CD4-positive, alpha-beta T cell treated with Interleukin-2 at 100 ng/mL for 4 hours (primary cell): Measurements from ENCODE around the gene RBM22.

Experiments used
- DNase-seq: peaks from one replicate; pipeline ENCODE4 v3.0.0-alpha.2; 2020; ENCODE audit warnings: low spot score

The RBM22 gene

DNA sequence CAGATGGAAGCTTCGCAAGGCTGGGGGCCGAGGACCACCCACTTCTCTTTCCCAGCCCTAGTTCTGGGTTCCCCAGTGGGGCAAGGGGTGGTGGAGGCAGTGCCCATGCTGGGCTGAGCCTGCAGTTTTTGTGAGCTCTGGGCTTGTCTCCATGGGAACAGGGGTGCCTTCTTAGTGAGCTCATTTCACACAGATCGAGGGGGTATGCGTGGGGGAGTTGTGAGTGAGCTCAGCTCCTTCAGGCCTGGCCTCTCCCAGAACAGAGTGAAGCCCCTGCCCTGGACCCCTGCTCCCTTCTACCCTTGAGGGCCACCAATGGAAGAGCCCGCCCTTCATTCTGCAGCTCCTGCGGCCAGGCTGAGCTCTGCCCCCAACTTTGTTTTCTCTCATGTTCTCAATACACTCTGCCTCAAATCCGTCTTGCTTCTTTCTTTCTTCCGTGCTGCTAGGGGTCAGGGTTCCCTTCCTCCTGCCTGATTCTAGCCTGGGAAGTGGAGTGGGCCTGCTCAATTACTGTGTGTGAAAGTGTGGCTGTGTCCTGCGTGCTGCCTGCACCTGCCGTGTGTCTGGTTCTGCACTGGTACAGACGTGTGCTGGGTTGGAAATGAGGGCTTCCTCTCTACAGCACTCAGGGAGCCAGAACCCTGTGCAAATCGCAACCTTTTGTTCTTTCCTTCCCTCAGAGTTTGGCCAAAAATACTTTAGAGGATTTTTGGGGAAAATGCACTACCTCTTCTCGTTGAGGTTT lies 48.8 kb downstream of the RBM22 start:
- DNase-seq = no peak

GRCh38 chr5:150651382-150651781 lies 49.5 kb downstream of the RBM22 start:
- DNase-seq = no peak

DNA sequence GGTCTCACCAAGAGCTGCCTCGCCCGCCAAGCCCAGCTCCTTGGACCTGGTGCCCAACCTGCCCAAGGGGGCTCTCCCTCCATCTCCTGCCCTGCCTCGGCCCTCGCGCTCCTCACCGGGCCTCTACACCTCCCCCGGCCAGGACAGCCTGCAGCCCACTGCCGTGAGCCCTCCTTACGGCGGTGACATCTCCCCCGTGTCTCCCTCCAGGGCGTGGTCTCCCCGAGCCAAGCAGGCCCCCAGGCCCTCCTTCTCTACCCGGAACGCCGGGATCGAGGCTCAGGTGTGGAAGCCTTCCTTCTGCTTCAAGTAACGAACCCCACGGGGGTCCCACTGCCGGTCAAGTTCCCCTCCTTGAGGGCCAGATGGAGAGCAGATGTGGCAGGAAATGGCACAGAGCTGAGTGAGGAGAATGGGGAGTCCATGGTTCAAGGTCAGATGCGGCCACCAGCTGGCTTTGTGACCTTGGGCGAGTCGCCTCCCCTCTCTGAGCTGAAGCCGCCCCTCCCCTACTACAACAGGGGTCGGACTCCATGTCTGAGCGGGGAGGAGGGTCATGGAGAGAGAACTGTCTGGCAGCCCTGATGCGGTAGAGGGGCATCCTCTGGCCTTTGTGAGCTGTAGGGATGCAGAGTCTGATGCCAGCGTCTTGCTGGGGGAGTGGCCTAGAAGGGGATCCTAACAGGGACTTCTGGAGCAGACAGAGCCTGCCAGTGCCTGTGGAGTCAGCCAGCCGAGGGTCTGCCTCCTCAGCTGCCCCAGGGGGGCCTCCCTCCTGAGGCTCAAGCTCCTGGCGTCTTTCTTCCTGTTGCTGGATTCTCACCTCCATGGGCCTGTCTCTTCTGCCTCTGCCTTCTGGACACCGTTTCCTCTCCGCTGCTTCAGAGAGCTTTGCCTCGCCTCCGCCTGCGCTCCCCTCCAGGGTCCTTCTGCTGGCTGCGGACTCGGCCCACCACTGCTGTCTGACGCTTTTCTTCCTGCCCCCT lies 50.5 kb downstream of the RBM22 start:
- DNase-seq = no peak

GRCh38 chr5:150649108-150650020 lies 51.5 kb downstream of the RBM22 start:
- no peak for DNase-seq

DNA sequence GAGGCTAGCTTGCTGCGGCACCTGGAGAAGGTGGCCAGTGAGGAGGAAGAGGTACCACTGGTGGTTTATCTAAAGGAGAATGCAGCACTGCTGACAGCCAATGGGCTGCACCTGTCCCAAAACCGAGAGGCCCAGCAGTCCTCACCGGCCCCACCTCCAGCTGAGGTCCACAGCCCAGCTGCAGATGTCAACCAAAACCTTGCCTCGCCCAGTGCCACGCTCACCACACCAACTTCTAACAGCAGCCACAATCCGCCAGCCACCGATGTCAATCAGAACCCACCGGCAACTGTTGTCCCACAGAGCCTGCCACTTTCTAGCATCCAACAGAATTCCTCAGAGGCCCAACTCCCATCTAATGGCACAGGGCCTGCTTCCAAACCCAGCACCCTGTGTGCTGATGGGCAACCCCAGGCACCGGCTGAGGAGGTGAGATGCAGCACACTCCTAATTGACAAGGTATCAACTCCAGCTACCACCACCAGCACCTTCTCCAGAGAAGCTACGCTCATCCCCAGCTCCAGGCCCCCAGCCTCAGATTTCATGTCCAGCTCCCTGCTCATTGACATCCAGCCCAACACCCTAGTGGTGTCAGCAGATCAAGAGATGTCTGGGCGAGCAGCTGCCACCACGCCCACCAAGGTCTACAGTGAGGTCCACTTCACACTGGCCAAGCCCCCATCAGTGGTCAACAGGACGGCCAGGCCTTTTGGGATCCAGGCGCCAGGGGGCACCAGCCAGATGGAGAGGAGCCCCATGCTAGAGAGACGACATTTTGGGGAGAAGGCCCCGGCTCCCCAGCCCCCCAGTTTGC lies 52.4 kb downstream of the RBM22 start:
- no peak for DNase-seq

DNA sequence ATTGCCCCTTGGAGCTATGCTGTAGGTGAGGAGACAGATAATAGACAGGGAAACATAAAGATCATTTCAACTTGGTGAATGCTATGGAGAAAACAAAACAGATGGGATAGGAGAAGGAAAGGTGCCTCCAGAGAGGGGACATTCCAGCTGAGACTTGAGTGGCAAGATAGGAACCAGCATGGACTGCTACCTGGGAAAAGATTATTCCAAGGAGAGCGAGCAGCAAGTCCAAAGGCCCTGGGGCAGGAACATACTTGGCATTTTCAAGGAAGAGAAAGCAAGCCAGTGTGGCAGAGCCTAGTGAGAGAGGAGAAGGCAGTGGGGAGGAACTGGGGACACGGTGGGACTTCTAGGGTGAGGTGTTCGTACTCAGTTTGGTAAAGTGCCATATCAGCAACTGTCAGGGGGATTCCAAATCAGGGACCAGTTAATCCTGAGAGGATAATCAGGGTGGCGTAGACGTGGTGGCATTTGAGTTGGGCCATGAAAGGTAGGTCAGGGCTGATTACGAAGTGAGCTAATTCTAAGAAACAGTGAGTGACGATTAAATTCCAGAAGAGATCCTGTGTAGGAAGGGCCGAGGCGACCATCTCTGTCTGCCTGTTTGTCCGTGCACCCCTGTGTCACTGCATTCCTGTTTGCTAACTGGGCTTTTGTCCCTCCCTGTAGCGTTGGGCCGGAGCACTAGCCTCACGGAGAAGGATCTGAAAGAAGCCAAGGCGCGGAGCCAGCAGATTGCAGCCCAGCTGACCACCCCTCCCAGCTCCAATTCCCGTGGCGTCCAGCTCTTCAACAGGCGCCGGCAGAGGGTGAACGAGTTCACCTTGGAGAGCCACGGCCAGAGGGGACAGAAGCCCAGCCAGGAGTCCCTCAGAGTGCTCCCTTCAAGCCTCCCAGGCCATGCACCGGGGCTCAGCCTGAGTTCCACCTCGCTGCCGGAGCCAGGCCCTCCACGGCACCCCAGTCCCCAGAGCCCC lies 53.3 kb downstream of the RBM22 start:
- no peak for DNase-seq

DNA sequence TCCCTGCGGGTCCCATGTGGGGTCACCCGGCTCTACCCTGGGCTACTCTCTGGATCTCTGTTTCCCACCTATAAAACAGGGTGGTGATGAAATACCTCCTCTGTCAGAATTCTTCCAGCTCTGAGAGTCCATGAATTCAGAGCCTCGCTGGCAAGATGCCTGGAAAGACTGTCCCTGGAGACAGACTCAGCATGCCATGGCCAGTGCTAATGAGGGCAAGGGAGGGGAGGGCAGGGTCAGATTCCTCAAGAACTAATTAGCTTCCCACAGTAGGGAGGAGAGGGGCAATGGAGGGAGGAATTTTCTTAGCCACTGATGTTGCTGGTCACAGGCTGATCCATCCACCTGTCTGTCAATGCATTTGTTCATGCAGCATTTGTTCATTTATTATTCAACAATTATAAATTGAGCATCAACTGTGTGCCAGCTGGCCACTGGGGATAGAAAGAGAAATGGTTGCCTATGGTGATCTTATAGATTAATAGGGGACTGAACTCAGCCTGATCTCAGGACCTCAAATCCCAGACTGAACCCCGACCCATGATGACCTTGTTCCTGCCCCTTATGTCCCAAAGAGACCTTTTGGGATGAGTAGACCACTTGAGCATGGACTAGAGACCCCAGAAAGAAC lies 55.7 kb downstream of the RBM22 start:
- DNase-seq = no peak

- DNase-seq = no peak
These were observed 56.3 kb downstream of the RBM22 start for GRCh38 chr5:150644514-150644913.

DNA sequence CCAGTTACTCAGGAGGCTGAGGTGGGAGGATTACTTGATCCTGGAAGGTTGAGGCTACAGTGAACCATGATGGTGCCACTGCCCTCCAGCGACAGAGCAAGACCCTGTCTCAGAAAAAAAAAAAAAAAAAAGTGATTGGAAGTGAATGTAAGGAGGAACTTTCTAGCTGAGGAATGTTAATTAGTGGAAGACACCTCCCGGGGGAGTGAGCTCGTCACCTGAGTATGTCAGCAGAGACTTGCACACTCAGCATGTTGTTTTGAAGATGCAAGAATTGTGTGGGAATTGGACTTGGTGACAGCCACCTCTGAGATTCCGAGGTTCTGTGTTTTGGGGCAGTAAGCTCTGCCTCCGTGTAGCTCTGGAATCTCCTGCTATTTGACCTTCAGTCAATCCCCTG lies 56.8 kb downstream of the RBM22 start:
- DNase-seq = no peak

- DNase-seq = no peak
These were observed 57.7 kb downstream of the RBM22 start for GRCh38 chr5:150642991-150643710.

DNA sequence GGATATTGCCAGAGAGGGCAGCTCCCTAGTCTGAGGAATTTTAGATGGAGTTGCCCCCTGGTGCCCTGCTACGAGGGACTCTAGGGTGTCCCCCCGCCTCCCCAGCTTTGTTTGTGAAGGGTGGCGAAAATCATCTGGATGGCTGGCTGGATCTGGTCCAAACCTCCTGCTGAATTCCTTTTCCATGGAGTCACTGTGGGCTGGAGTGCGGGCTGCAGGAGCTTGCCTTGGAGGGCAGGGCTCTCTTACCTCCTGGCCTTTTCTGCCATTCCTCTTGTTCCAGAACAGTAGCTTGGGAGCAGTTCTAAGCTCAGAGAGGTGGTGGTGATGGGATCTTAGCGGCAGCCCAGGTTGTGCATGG lies 58.3 kb downstream of the RBM22 start:
- no peak for DNase-seq

GRCh38 chr5:150641824-150642566 lies 58.9 kb downstream of the RBM22 start:
- DNase-seq = no peak

DNA sequence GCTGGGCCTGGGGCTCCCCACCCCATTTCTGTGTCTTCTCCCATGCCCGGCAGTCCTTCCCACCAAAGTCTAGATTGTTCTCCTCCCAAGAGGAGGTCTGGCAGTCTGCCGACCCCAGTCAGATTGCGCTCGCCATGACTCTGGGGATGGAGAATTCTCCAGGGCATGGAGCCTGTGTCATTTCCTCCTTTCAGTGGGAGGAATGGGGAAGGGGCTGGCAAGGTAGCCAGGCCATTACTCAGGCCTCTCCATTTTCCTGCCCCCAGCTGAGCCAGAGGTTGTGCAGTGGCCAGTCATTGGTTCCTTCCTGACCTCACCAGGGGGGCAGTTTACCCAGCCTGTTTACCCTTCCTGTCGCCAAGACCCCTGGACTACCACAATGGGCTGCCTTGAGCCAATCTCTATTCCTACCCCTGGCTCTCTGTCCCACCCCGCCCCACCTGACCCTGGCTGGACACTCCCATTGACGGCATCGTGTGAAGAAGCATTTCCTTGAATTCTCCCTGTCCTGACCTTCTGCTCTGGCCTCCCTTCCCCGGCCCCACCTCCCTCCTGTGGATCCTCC lies 59.8 kb downstream of the RBM22 start:
- no peak for DNase-seq
